ENCODE data around the gene PON3.

Gene PON3

GRCh38 chr7:95427914-95428516, 31.8 kb upstream of the PON3 start:
- TF ChIP-seq CTCF (IDR thresholded peaks at IDR 0.05; ENCODE audit: control insufficient read depth, extremely low read depth, insufficient read depth): no peak
- no peak for DNase-seq (ENCODE audit: low read depth)
- no peak overlapping the region for H3K4me3 ChIP-seq (ENCODE audit: low read depth, low read length)

- no peak for TF ChIP-seq CTCF (IDR thresholded peaks at IDR 0.05; ENCODE audit: control insufficient read depth, extremely low read depth, insufficient read depth)
- DNase-seq (ENCODE audit: low read depth): no peak
- H3K4me3 ChIP-seq (ENCODE audit: low read depth, low read length): no peak overlapping the region
These were observed 31.0 kb upstream of the PON3 start for GRCh38 chr7:95427166-95427565.

GRCh38 chr7:95425694-95426093, 29.5 kb upstream of the PON3 start:
- no peak for DNase-seq (ENCODE audit: low read depth)
- TF ChIP-seq CTCF (IDR thresholded peaks at IDR 0.05; ENCODE audit: control insufficient read depth, extremely low read depth, insufficient read depth): no peak
- no peak overlapping the region for H3K4me3 ChIP-seq (ENCODE audit: low read depth, low read length)

GRCh38 chr7:95424716-95425115, 28.5 kb upstream of the PON3 start:
- H3K4me3 ChIP-seq (ENCODE audit: low read depth, low read length): no peak overlapping the region
- no peak for TF ChIP-seq CTCF (IDR thresholded peaks at IDR 0.05; ENCODE audit: control insufficient read depth, extremely low read depth, insufficient read depth)
- DNase-seq (ENCODE audit: low read depth): no peak

- H3K4me3 ChIP-seq (ENCODE audit: low read depth, low read length): no peak overlapping the region
- no peak for TF ChIP-seq CTCF (IDR thresholded peaks at IDR 0.05; ENCODE audit: control insufficient read depth, extremely low read depth, insufficient read depth)
- DNase-seq (ENCODE audit: low read depth): no peak
These were observed 25.8 kb upstream of the PON3 start for GRCh38 chr7:95421847-95422444.

- no peak for DNase-seq (ENCODE audit: low read depth)
- no peak for TF ChIP-seq CTCF (IDR thresholded peaks at IDR 0.05; ENCODE audit: control insufficient read depth, extremely low read depth, insufficient read depth)
These were observed 25.0 kb upstream of the PON3 start for GRCh38 chr7:95421000-95421846.

More at GRCh38 chr7:95421000-95421846, 25.0 kb upstream of the PON3 start:
- H3K4me3 ChIP-seq (ENCODE audit: low read depth, low read length): no peak overlapping the region

All from LNCaP clone FGC (cell line).